Muscle of leg (tissue), 11 donors: Measurements from ENCODE around the gene BET1L. TPM values are rescaled to one million over a fixed set of nuclear protein-coding genes. Genes with fewer than 3 reads are reported as not detected.

ENCODE experiments used
- DNase-seq: peaks from one replicate; pipeline ENCODE4 v3.0.0; 2013
- H3K27ac ChIP-seq: one replicate; pipeline ENCODE4 v1.5.1; 2013; ENCODE audit warnings: mild to moderate bottlenecking, low read length, control low read depth
- H3K27me3 ChIP-seq: one replicate; pipeline ENCODE4 v1.6.1; 2013; ENCODE audit warnings: low read length; ENCODE audit not compliant: control insufficient read depth, insufficient read depth
- H3K36me3 ChIP-seq: one replicate; pipeline ENCODE4 v1.6.1; 2013; ENCODE audit warnings: low read length; ENCODE audit not compliant: control insufficient read depth, insufficient read depth
- H3K4me1 ChIP-seq: one replicate; pipeline ENCODE4 v1.6.1; 2013; ENCODE audit warnings: low read length; ENCODE audit not compliant: control insufficient read depth, insufficient read depth
- H3K4me3 ChIP-seq: one replicate; pipeline ENCODE4 v1.5.1; 2013; ENCODE audit warnings: low read length, control low read depth
- H3K9me3 ChIP-seq: replicated peaks from 2 replicates; pipeline ENCODE4 v1.6.1; 2013; ENCODE audit warnings: low read depth, low read length; ENCODE audit not compliant: control insufficient read depth
- whole genome bisulfite sequencing: methylation state at CpG from one replicate; pipeline ENCODE4 v1.1.5; 2013; ENCODE audit warnings: missing lambda C conversion rate; ENCODE audit not compliant: insufficient coverage; 5-methylcytosine and 5-hydroxymethylcytosine counted together
- polyA plus RNA-seq, 8 donors: library from polyadenylated mRNA; unstranded; fragments of 120-200 nt; gene quantifications; one replicate each; pipeline versions ENCODE4 v1.2.1 to v1.2.3, GENCODE V29; 2013; ENCODE audit warnings: inconsistent platforms in 1 of 8, low replicate concordance in 1 of 8; ENCODE audit not compliant: insufficient read length in 8 of 8, insufficient read depth in 1 of 8
- total RNA-seq: library from RNA; stranded (reverse); fragments of 120-200 nt; gene quantifications from one replicate; pipeline ENCODE4 v1.2.4, GENCODE V29; 2013

BET1L gene
- total and polyA plus RNA-seq, 9 donors = 15.0 to 43.9 (median 35.8) TPM

GRCh38 chr11:211295-211694 lies 4.1 kb upstream of the BET1L start:
- Histone ChIP-seq H3K4me3 (no peak overlapping the region), H3K36me3 (peaks cover 65% of the 10 kb centered on the region), H3K9me3 (no peaks in the 10 kb centered on the region), H3K4me1 (peaks cover 25% of the 10 kb centered on the region), H3K27ac (no peak overlapping the region), H3K27me3 (no peaks in the 10 kb centered on the region)
- no peak for DNase-seq
- 62% methylated on average over 3 of the region's 5 CpGs for WGBS

DNA sequence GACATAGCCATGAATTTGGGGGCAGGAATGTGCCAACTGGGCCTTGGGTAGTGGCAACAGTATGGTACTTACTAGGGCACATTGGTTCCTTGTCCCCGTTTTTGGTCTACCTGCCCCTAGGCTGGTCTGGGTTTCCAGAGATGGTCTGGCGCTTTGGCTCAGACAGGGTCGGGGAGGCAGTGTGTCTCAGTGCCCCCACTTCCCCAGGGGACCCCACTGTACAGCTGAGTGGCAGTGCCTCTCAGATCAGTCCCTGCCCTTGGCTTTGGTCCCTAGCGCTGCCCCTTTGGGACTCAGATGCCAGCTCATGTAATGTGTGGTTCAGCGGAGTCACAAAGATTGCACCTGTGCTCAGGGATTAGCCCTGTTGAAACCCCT lies 3.6 kb upstream of the BET1L start:
- peak; percentile 12 for DNase-seq
- WGBS = 97% methylated on average over 4 of the region's 5 CpGs
- peaks cover 60% of the 10 kb centered on the region for H3K36me3 ChIP-seq
- H3K27me3 ChIP-seq = no peaks in the 10 kb centered on the region
- H3K4me1 ChIP-seq = peaks cover 31% of the 10 kb centered on the region
- no peak overlapping the region for H3K4me3 ChIP-seq
- H3K9me3 ChIP-seq = no peaks in the 10 kb centered on the region
- H3K27ac ChIP-seq = no peak overlapping the region

GRCh38 chr11:210122-210802 lies 3.1 kb upstream of the BET1L start:
- no peak overlapping the region for H3K27ac ChIP-seq
- H3K36me3 ChIP-seq = peaks cover 60% of the 10 kb centered on the region
- no peaks in the 10 kb centered on the region for H3K27me3 ChIP-seq
- peak; percentile 25 for DNase-seq
- WGBS = 87% methylated on average over 9 of the region's 9 CpGs
- no peaks in the 10 kb centered on the region for H3K9me3 ChIP-seq
- no peak overlapping the region for H3K4me3 ChIP-seq
- H3K4me1 ChIP-seq = peaks cover 36% of the 10 kb centered on the region

DNA sequence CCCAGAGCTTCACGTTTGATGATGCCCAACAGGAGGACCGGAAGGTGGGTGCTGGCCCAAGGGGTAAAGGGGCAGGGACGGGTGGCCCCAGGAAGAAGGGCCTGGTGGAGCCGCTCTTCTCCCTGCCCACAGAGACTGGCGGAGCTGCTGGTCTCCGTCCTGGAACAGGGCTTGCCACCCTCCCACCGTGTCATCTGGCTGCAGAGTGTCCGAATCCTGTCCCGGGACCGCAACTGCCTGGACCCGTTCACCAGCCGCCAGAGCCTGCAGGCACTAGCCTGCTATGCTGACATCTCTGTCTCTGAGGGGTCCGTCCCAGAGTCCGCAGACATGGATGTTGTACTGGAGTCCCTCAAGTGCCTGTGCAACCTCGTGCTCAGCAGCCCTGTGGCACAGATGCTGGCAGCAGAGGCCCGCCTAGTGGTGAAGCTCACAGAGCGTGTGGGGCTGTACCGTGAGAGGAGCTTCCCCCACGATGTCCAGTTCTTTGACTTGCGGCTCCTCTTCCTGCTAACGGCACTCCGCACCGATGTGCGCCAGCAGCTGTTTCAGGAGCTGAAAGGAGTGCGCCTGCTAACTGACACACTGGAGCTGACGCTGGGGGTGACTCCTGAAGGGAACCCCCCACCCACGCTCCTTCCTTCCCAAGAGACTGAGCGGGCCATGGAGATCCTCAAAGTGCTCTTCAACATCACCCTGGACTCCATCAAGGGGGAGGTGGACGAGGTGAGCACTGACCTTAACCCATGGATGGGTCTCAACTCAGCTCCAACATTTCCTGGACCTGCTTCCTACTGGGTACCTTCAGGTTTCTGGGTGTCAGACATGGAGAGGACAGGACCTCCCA lies 2.3 kb upstream of the BET1L start:
- Histone ChIP-seq H3K4me1 (peaks cover 40% of the 10 kb centered on the region), H3K27ac (peak overlapping the region; percentile 35), H3K4me3 (peak overlapping the region; percentile 95), H3K9me3 (no peaks in the 10 kb centered on the region), H3K36me3 (peaks cover 61% of the 10 kb centered on the region), H3K27me3 (no peaks in the 10 kb centered on the region)
- WGBS = 50% methylated on average over 23 of the region's 29 CpGs
- DNase-seq = peak; percentile 14

DNA sequence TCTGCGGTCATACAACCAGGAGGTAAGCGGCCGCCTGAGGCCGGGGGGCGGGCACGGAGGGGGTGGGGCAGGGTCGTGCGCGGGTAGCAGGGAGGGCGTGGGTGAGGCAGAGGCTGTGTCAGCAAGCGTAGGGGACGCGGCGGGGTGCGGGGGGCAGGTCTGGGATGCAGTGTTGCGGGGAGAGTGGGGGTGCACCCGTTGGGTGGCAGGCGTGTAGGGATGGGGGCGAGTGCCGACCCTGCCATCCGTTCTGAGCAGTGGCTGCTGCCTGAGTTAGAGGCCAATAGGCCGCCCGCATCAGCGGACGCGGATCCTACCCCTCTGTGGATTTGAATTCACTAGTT lies 1.7 kb upstream of the BET1L start:
- Histone ChIP-seq H3K36me3 (peaks cover 62% of the 10 kb centered on the region), H3K4me3 (peak overlapping the region; percentile 95), H3K27ac (peak overlapping the region; percentile 100), H3K9me3 (no peaks in the 10 kb centered on the region), H3K27me3 (no peaks in the 10 kb centered on the region), H3K4me1 (peaks cover 46% of the 10 kb centered on the region)
- 0% methylated on average over 14 of the region's 26 CpGs for WGBS
- DNase-seq = peak; percentile 26

- Histone ChIP-seq H3K9me3 (no peaks in the 10 kb centered on the region), H3K27ac (peak overlapping the region; percentile 100), H3K4me1 (peaks cover 51% of the 10 kb centered on the region), H3K36me3 (peaks cover 63% of the 10 kb centered on the region), H3K4me3 (peak overlapping the region; percentile 95), H3K27me3 (no peaks in the 10 kb centered on the region)
- under 1% methylated on average over 51 of the region's 57 CpGs for WGBS
- DNase-seq = peak; percentile 93
These were observed 1.1 kb upstream of the BET1L start for GRCh38 chr11:208181-208916.

- peak; percentile 72 for DNase-seq
- under 1% methylated on average over 27 of the region's 27 CpGs for WGBS
- Histone ChIP-seq H3K27me3 (no peaks in the 10 kb centered on the region), H3K4me1 (peaks cover 51% of the 10 kb centered on the region), H3K36me3 (peaks cover 60% of the 10 kb centered on the region), H3K9me3 (no peaks in the 10 kb centered on the region), H3K27ac (peak overlapping the region; percentile 100), H3K4me3 (peak overlapping the region; percentile 95)
These were observed 623 bp upstream of the BET1L start for GRCh38 chr11:207863-208180.

DNA sequence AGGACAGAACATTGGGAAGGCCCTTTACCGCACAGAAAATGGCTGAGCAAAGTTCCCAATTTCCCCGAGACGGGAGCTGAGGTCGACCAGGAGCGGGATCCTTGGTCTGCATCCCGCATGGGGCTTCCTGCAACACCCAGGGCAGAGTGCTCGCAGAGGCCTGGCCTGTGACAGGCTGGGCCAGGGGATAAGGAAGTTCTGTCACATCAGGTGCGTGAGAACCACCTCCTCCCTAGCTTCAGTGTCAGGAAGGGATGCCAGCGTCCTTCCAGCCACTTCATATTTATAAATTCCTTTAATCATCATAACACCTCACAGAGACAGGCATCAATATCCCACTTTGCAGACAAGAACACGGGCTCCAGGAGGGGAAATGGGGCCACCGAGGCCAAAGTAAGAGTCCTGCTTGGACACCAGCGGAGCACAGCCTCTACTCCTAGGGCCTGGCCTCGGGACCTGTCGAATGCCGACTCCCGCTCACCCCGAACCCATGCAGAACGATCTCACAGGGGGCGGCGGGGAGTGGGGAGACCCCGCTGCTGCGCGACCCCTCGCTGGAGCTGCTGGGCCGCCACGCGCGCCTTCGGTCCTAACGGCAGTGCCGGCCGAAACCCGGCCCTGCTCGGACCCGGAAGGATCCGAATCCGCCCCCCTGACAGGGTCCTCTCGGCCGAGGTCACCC lies 532 bp downstream of the BET1L start:
- no peaks in the 10 kb centered on the region for H3K27me3 ChIP-seq
- H3K9me3 ChIP-seq = no peaks in the 10 kb centered on the region
- WGBS = 2% methylated on average over 35 of the region's 39 CpGs
- H3K4me3 ChIP-seq = peak overlapping the region; percentile 95
- peak overlapping the region; percentile 100 for H3K27ac ChIP-seq
- DNase-seq = peak; percentile 37
- H3K4me1 ChIP-seq = peaks cover 51% of the 10 kb centered on the region
- peaks cover 49% of the 10 kb centered on the region for H3K36me3 ChIP-seq

GRCh38 chr11:206002-206384 lies 1.2 kb downstream of the BET1L start:
- no peaks in the 10 kb centered on the region for H3K9me3 ChIP-seq
- peak; percentile 13 for DNase-seq
- H3K27ac ChIP-seq = no peak overlapping the region
- H3K4me3 ChIP-seq = peak overlapping the region; percentile 95
- H3K36me3 ChIP-seq = peaks cover 45% of the 10 kb centered on the region
- WGBS = 75% methylated on average over 5 of the region's 7 CpGs
- H3K27me3 ChIP-seq = no peaks in the 10 kb centered on the region
- peaks cover 49% of the 10 kb centered on the region for H3K4me1 ChIP-seq
